GM12864 (cell line): ENCODE data around the gene MYLK.
"Not testable (repeated sequence)": the region's sequence is repeated elsewhere in the genome, so short reads cannot be mapped to it uniquely, and the experiment has no call there.

Experiments
- DNase-seq: peaks from one replicate; pipeline ENCODE4 v3.0.0-alpha.2; 2011; ENCODE audit warnings: low read depth
- H3K4me3 ChIP-seq: 2 replicates; pipeline ENCODE4 v1.5.1; 2011; ENCODE audit warnings: mild to moderate bottlenecking, low read depth, low read length, control low read depth
- CTCF ChIP-seq: IDR thresholded peaks from 2 replicates; pipeline ENCODE4 v1.5.1; 2011; ENCODE audit warnings: low read depth, mild to moderate bottlenecking, moderate library complexity, low read length, control low read depth, inconsistent platforms; ENCODE audit errors: missing control alignments

MYLK gene

GRCh38 chr3:123605789-123606234, 278.3 kb downstream of the MYLK start:
- H3K4me3 ChIP-seq = no peak overlapping the region
- TF ChIP-seq CTCF = no peak
- peak; percentile 49 for DNase-seq

GRCh38 chr3:123603153-123603552, 281.0 kb downstream of the MYLK start:
- not testable (repeated sequence) for DNase-seq, H3K4me3 ChIP-seq

GRCh38 chr3:123602325-123602724, 281.8 kb downstream of the MYLK start:
- no peak for DNase-seq
- TF ChIP-seq CTCF = no peak
- H3K4me3 ChIP-seq = no peak overlapping the region

GRCh38 chr3:123600863-123601262, 283.3 kb downstream of the MYLK start:
- H3K4me3 ChIP-seq, DNase-seq: not testable (repeated sequence)

GRCh38 chr3:123597561-123597960, 286.6 kb downstream of the MYLK start:
- TF ChIP-seq CTCF = no peak
- no peak for DNase-seq
- H3K4me3 ChIP-seq = no peak overlapping the region

- H3K4me3 ChIP-seq = no peak overlapping the region
- TF ChIP-seq CTCF = no peak
- DNase-seq = no peak
Observed at GRCh38 chr3:123595396-123596180, 288.5 kb downstream of the MYLK start.

GRCh38 chr3:123593381-123593780, 290.8 kb downstream of the MYLK start:
- DNase-seq = no peak
- no peak for TF ChIP-seq CTCF
- H3K4me3 ChIP-seq = no peak overlapping the region

GRCh38 chr3:123590685-123591450, 293.3 kb downstream of the MYLK start:
- TF ChIP-seq CTCF = no peak
- DNase-seq = no peak
- no peak overlapping the region for H3K4me3 ChIP-seq
